SK-MEL-5 (cell line): ENCODE data around the gene IL1RL2. TPM values are rescaled to one million over a fixed set of nuclear protein-coding genes. Genes with fewer than 3 reads are reported as not detected.

Experiments used
- DNase-seq: peaks from one replicate; pipeline ENCODE4 v3.0.0-alpha.2; 2016; ENCODE audit warnings: low read depth, low spot score
- in situ Hi-C: cut with HindIII; loops from 2 replicates; pipeline ENCODE4 v1.10.0; 2016; ENCODE audit warnings: low sequenced_read_pairs, high pct_unique_total_duplicates, low pct_unique_long_range_greater_than_20kb
- total RNA-seq: library from RNA; depleted of rRNA; stranded (reverse); fragments of >200 nt; shearing (Covaris generic); gene quantifications from 2 replicates; pipeline ENCODE4 v1.2.3, GENCODE V29; 2014

The IL1RL2 gene
- total RNA-seq, 1 experiment from 2014 or later, result not detected

- in situ Hi-C loops, result no loop called here
- DNase-seq, result peak; percentile 50
Measured at GRCh38 chr2:102251042-102251848, 64.4 kb downstream of the IL1RL2 start.

DNA sequence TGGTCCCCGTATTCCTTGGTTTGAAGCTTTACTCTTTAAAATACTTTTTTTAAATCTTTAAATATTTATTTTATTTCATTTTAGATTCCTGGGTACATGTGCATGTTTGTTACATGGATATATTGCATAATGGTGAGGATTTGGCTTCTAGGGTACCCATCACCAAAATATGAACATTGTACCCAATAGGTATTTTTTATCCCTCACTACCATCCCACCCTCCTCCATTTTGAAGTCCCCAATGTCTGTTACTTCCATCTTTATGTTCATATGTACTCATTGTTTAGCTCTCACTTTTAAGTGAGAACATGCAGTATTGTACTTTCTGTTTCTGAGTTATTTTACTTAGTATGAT is 65.0 kb downstream of the IL1RL2 start:
- DNase-seq, result no peak
- in situ Hi-C loops, result no loop called here

- DNase-seq, result no peak
- in situ Hi-C loops, result no loop called here
Measured at GRCh38 chr2:102252236-102252635, 65.4 kb downstream of the IL1RL2 start.

DNA sequence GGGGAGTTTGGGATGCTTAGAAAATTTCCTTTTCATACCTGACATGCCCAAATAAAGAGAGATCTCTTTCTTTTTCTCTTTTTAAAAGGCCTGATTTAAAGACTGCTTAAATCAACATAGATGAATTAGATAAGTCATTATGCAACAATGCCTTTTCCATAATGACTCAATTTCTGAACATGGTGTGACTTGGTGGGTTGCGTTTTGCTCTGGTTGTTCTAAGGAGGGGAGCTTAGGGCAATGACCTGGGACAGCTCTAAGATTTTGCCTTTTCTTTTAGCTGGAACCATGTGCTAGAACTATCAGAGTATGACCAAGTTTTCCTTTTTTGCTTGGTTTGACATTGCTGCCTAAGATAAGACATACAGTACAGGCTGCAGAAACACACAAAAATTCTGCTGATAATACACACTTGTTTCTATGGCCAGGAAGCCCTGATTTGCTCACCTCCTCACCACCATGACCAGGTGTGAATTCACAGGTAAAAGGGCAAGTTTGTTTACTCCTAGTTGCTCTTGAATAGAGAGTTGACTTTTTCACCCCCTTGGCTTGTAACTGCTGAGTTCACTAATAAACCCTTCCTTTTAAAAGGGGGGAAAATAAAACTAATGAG is 66.4 kb downstream of the IL1RL2 start:
- in situ Hi-C loops, result no loop called here
- no peak for DNase-seq

DNA sequence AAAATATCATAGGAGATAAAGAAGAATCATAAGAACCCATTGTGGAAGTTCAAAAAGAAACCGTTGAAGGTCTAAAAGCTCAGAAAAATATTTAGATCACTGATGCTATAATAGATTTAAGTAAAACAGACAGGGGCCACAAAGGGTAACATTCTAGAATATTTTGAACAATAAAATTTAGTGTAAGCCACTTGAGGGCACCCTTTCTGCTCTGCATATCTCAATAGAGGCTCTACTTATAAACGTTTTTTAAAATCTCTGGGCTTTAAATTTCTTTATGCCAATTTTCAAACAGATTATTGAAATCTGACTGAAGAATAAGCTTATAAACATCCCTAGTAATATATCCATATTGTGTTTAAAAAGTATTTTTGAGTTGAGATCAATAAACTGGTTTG is 66.9 kb downstream of the IL1RL2 start:
- peak; percentile 6 for DNase-seq
- in situ Hi-C loops, result no loop called here

GRCh38 chr2:102256276-102256675 is 69.5 kb downstream of the IL1RL2 start:
- in situ Hi-C loops, result no loop called here

GRCh38 chr2:102256874-102257462 is 70.1 kb downstream of the IL1RL2 start:
- in situ Hi-C loops, result no loop called here
- no peak for DNase-seq

More at GRCh38 chr2:102256276-102256675, 69.5 kb downstream of the IL1RL2 start:
- DNase-seq, result no peak

- DNase-seq, result no peak
- in situ Hi-C loops, result no loop called here
Measured at GRCh38 chr2:102258025-102258385, 71.2 kb downstream of the IL1RL2 start.

DNA sequence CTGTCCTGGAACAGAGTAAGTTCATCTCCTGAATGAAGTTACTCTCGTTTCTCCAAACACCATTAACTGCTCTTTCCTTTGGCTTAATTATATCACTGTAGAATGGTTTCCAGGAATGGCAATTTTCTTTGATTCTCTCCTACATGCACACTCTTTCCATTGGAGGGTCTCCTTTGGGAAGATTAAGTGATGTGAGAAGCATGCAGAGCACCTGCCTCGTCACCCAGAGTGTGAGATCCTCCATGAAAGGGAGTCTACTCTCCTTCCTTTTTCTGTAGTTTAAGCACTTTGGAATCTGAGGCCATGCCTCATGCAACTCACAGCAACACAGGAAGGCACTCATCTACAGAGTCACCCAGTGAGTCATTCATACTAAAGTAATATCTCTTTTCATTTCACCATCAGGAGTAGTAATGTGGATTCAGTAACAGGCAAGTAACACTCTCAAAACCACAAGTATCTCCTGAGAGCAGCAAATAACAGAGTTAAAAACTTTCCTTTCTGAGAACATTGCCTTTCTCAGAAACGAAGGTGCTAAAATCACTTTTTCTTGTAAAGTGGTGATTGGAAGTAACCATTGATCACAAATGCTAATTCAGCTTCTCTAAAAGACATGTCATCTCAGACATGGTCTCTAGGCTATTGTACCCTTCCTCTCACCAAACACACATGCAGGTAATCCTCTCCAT is 71.7 kb downstream of the IL1RL2 start:
- in situ Hi-C loops, result no loop called here
- no peak for DNase-seq

GRCh38 chr2:102261467-102262135 is 74.8 kb downstream of the IL1RL2 start:
- DNase-seq, result no peak
- in situ Hi-C loops, result no loop called here

DNA sequence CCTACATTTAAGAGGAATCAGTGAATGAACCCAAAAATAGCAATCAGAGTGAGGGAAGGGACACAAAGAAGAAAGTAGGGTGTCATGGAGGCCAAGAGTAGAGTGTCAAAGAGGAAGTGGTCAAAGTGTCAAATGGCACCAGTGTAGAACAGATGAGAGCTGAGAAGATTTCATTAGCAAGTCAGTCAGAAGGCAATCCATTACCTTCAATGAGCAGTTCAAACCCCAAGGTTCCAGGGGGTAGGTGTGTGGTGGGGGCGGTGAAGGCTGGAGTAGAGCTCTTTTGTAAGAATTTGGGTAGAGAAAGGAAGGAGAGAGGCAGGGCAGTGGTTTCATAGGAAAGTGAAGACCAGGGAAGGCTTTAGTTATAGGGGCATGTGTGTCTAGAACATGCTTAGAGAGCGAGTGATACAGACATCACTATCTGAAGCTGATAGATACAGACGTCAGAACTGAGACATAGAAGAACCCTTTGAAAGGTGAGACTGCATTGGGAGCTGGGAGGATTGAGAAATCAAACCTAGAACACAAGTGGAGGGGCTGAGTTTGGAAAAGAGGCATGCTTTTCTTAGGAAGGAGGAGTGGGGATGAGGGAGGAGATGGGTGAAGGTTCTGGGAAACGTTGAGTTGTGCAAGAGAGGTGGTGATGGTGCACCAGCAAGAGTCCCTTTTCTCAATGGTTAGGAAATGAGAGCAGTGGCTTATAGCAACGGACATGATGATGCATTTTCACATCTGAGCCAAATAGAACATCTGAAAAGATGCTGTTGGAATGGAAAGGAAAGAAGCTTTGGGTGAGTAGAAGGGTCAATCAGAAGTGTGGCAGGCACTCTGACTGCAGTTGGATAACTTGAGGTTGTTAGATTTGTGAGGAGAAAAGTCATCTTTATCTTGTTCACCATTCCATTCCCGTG is 75.7 kb downstream of the IL1RL2 start:
- no peak for DNase-seq
- in situ Hi-C loops, result no loop called here

GRCh38 chr2:102264952-102265351 is 78.1 kb downstream of the IL1RL2 start:
- no peak for DNase-seq
- in situ Hi-C loops, result no loop called here

DNA sequence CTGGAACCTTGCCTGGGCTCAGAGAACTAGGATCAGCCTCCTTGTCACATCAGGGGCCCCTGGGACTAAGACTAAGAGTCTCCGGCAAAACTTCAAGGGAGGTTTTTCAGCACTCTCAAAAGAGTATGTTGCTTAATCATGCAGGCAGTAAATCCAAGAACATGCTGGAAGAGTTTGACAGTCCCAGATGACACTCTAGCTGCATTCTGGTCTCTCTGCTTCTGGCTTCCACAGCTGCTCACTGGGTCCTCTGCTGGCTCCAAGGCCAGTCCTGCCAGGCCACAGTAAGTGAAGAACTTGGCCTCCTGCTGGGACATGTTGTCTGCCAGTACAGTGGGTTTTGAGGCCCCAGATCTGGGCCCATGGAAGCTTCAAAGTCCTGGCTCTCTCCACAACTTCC is 79.4 kb downstream of the IL1RL2 start:
- in situ Hi-C loops, result no loop called here

DNA sequence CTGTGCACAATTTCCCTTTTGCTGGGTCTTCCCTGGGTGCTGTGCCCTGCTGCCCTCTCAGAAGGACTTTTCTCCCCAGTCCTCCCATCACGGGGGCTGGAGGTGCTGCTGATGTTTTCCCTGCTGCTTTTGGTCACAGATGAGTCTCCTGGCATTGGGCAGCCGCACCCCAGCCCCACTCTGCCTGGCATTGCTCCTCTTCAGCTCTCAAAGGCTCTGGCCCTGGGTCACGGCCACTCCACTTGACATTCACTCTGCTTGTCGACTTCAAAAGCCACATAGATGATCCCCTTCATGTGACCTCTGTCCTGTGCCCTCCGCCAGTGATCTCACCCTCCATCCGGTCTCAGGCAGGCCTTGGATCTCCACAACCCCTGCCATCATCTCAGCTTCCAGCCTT is 81.0 kb downstream of the IL1RL2 start:
- in situ Hi-C loops, result no loop called here
- no peak for DNase-seq

More for the DNA sequence above, 79.4 kb downstream of the IL1RL2 start:
- no peak for DNase-seq

GRCh38 chr2:102268510-102269199 is 81.8 kb downstream of the IL1RL2 start:
- in situ Hi-C loops, result no loop called here
- no peak for DNase-seq

DNA sequence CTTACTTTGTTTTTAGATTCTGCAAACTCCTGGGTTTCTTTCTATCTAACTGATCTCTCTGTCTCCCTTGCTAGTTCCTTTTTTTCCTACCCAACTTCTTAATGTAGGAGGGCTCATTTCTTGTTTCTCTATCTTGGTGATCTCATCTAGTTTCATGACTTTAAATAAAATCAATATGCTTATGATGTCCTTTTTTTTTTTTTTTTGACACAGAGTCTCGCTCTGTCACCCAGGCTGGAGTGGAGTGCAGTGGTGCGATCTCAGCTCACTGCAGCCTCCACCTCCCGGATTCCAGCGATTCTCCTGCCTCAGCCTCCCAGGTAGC is 82.3 kb downstream of the IL1RL2 start:
- in situ Hi-C loops, result no loop called here
- no peak for DNase-seq

- DNase-seq, result peak; percentile 13
- in situ Hi-C loops, result no loop called here
Measured at GRCh38 chr2:102271844-102272243, 85.0 kb downstream of the IL1RL2 start.
